Activated CD8-positive, alpha-beta T cell treated with anti-CD3 and anti-CD28 coated beads, Interleukin-2, amount 10 ng/mL, durations not matched to agents 7 days and 5 days (primary cell): ENCODE data around the gene CXADR. TPM values are rescaled to one million over a fixed set of nuclear protein-coding genes. Genes with fewer than 3 reads are reported as not detected.
"Not testable (repeated sequence)": the region's sequence is repeated elsewhere in the genome, so short reads cannot be mapped to it uniquely, and the experiment has no call there.

Experiments
- ATAC-seq: fragments of 150-1000 bp; cut with Tn5 transposase; one replicate; pipeline ENCODE4 v1.10.0; 2021; ENCODE audit warnings: moderate library complexity
- CTCF ChIA-PET: fragments of 350-600 bp; sonication (Branson Sonifier 250); formaldehyde crosslinking; loops from one replicate; lab custom pipeline; 2021; ENCODE audit warnings: antibody characterized with exemption; lab: Charles Lee
- POLR2A ChIA-PET: fragments of 350-600 bp; sonication (Branson Sonifier 250); formaldehyde crosslinking; loops from one replicate; lab custom pipeline; 2021; ENCODE audit warnings: antibody characterized with exemption; lab: Charles Lee
- DNase-seq: peaks from one replicate; pipeline ENCODE4 v3.0.0-alpha.2; 2020
- H3K27ac Mint-ChIP-seq: one replicate; pipeline ENCODE4 v1.8.0; 2021; ENCODE audit warnings: mild to moderate bottlenecking, mixed read lengths
- H3K27me3 Mint-ChIP-seq: one replicate; pipeline ENCODE4 v1.8.0; 2021; ENCODE audit warnings: low read depth, mixed read lengths
- H3K36me3 Mint-ChIP-seq: one replicate; pipeline ENCODE4 v1.8.0; 2021; ENCODE audit warnings: low read depth, mixed read lengths
- H3K4me1 Mint-ChIP-seq: one replicate; pipeline ENCODE4 v1.8.0; 2021; ENCODE audit warnings: low read depth, mixed read lengths
- H3K4me3 Mint-ChIP-seq: one replicate; pipeline ENCODE4 v1.8.0; 2021; ENCODE audit warnings: mild to moderate bottlenecking, mixed read lengths
- H3K9me3 Mint-ChIP-seq: one replicate; pipeline ENCODE4 v1.8.0; 2022; ENCODE audit warnings: mixed read lengths; ENCODE audit not compliant: insufficient read depth
- total RNA-seq, 2 experiments: library from RNA; stranded (reverse); gene quantifications; one replicate each; pipeline ENCODE4 v1.2.3, GENCODE V29; 2021

The CXADR gene
- total RNA-seq, 2 experiments from 2014 or later = 0.26 to 0.34 TPM

DNA sequence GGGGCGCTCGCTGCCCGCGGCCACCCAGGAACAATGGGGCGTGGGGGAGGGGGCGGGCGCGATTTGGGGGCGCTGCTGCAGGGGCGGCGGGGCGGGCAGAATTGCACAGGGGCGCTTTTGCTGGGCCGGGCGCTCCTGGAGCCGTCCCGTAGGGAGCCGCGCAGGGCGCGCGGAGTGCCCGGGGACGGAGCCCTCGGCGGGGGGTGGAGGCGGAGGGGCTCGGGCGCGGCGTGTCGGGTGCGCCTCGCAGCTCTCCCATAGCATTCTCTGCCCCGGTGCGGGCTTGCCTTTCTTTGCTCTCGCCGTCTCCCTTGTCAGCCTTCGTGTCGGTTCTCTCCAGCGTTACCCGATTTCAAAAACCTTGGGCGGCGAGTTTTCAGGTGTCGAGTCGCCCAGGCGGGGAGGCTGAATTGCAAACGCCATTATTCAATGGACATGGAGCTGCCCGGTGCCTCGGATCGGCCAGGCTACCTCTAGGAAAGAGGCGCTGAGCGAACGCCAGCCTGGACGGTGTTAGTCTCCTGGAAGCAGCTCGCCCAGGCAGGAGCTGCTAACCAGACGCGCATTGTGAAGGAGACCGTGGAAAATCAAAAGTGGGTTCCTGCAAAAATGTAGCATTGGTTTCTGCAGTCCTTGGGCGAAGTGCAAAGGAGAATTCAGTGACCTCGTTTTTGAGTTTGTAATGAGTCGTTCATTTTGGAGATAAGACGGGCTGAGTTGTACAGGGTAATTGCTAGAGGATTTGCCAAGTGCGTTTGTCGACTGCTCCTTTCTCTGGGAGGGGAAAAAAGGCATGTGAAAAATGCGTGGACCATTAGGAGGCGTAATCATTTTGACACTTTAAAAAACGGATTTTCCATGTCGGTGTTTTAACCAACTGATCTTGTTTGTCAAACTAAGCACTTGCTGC, 626 bp downstream of the CXADR start:
- CTCF ChIA-PET = interaction anchor here (0.6 to 1.5 kb wide), 3 partner anchors 10 to 233 kb away, joined by 3 to 7 read pairs (median 3); no protein-coding TSS in a partner anchor
- POLR2A ChIA-PET = no interaction called here
- H3K27me3 Mint-ChIP-seq = peaks cover 43% of the 10 kb centered on the region
- no peak overlapping the region for H3K27ac Mint-ChIP-seq
- peaks cover 21% of the 10 kb centered on the region for H3K4me1 Mint-ChIP-seq
- H3K4me3 Mint-ChIP-seq = peak overlapping the region; percentile 81
- no peaks in the 10 kb centered on the region for H3K9me3 Mint-ChIP-seq
- DNase-seq = peak; percentile 27
- no peaks in the 10 kb centered on the region for H3K36me3 Mint-ChIP-seq
- ATAC-seq = peak; percentile 46

DNA sequence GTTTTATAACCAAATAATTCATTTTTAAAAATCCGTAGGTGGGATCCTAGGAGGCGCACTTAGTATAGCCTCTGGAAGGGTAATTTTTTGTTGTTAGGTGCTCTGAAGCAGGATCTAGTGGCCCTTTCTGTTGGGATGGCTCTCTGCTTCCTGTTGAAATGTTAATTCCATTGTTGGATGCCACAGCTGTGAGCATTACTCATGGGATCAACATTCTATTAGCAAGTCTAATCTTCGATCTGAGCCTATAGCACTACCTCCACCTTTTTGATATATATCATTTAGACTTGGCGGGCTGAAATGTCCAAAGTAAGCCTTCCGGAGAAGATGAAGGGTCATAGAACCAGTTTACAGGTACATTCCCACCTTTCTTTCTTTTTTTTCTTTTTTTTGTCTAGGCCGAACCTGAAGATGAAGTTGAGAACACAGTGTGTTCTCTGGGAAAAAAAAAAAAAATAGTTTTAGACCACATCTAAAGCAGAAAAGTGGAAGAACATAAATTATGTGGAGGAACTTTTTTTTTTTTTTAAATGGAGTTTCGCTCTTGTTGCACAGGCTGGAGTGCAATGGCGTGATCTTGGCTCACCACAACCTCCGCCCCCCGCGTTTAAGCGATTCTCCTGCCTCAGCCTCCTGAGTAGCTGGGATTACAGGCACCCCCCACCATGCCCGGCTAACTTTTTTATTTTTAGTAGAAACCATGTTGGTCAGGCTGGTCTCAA, 1.4 kb downstream of the CXADR start:
- Mint-ChIP-seq H3K27me3 (peaks cover 49% of the 10 kb centered on the region), H3K9me3 (no peaks in the 10 kb centered on the region), H3K27ac (no peak overlapping the region), H3K4me1 (peaks cover 21% of the 10 kb centered on the region), H3K36me3 (no peaks in the 10 kb centered on the region), H3K4me3 (peak overlapping the region; percentile 81)
- no peak for DNase-seq
- ChIA-PET POLR2A (no interaction called here), CTCF (interaction anchor here (0.9 kb wide), 1 partner anchor 126 kb away, joined by 3 read pairs; no protein-coding TSS in a partner anchor)
- ATAC-seq = no peak

- ATAC-seq, H3K4me3 Mint-ChIP-seq, H3K27ac Mint-ChIP-seq, POLR2A ChIA-PET, H3K9me3 Mint-ChIP-seq, H3K36me3 Mint-ChIP-seq, DNase-seq, CTCF ChIA-PET: not testable (repeated sequence)
- H3K4me1 Mint-ChIP-seq = peaks cover 18% of the 10 kb centered on the region
- peaks cover 40% of the 10 kb centered on the region for H3K27me3 Mint-ChIP-seq
These were observed 4.2 kb downstream of the CXADR start for GRCh38 chr21:17517008-17517407.

DNA sequence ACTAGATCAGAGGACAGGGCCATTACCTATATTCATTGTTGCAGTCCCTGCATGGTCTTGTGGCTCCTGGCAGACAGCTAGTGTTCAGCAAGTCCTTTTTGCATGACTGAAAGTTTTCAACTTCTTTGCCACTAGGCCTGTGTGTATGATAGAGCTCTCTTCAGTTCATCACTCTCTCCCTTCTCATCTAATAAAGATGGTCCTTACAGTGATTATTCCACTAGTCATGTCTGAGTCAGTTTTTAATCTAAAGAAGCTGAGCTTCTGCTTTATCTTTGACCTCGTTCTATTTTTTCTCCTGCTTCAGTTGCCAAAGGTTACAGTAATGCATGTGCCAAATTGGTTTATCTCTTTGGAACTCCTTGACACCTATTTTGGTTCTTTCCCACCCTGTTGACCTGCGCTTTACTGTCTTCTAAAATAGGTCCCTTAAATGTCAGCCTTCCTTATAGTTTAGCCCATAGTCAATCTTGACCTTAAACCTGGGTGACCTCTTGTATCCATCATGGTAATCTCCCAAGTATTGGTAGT, 6.4 kb downstream of the CXADR start:
- no peak for DNase-seq
- POLR2A ChIA-PET = no interaction called here
- no peak for ATAC-seq
- Mint-ChIP-seq H3K4me1 (peaks cover 5% of the 10 kb centered on the region), H3K36me3 (no peaks in the 10 kb centered on the region), H3K9me3 (no peaks in the 10 kb centered on the region), H3K27me3 (peaks cover 28% of the 10 kb centered on the region), H3K27ac (no peak overlapping the region), H3K4me3 (no peak overlapping the region)
- CTCF ChIA-PET = no interaction called here

- DNase-seq (no peak), ATAC-seq (no peak)
- Mint-ChIP-seq H3K27ac (no peak overlapping the region), H3K4me1 (no peaks in the 10 kb centered on the region), H3K4me3 (no peak overlapping the region), H3K36me3 (no peaks in the 10 kb centered on the region), H3K9me3 (no peaks in the 10 kb centered on the region), H3K27me3 (peaks cover 23% of the 10 kb centered on the region)
- ChIA-PET CTCF (no interaction called here), POLR2A (no interaction called here)
These were observed 7.2 kb downstream of the CXADR start for GRCh38 chr21:17519965-17520609.

DNA sequence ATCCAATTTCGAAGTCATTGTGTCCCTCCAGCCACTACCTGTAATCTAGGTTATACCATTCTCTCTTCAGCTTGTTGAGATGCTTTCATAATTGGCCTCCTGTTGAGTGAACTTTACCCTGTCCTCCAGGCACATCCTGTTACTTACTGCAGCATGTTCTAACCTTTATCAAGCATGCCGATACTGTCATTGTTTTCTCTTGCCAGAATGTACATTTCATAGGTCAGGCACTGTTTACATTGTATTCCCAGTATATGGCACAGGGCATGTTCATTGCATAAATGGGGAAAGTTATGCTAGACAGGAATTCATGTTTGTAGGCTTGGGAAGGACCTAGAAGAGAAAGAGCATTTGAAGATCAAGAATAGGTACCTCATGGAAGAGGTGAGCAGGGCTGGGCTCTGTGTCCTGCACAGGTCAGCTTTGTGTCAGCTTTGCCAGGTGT, 10.2 kb downstream of the CXADR start:
- ChIA-PET POLR2A (no interaction called here), CTCF (no interaction called here)
- no peaks in the 10 kb centered on the region for H3K4me1 Mint-ChIP-seq
- H3K36me3 Mint-ChIP-seq = no peaks in the 10 kb centered on the region
- H3K27me3 Mint-ChIP-seq = peaks cover 11% of the 10 kb centered on the region
- H3K4me3 Mint-ChIP-seq = no peak overlapping the region
- H3K9me3 Mint-ChIP-seq = no peaks in the 10 kb centered on the region
- no peak for DNase-seq
- no peak for ATAC-seq
- H3K27ac Mint-ChIP-seq = no peak overlapping the region

- H3K9me3 Mint-ChIP-seq, CTCF ChIA-PET, POLR2A ChIA-PET, H3K4me3 Mint-ChIP-seq, DNase-seq, H3K27ac Mint-ChIP-seq, H3K27me3 Mint-ChIP-seq, H3K4me1 Mint-ChIP-seq, H3K36me3 Mint-ChIP-seq, ATAC-seq: not testable (repeated sequence)
These were observed 11.2 kb downstream of the CXADR start for GRCh38 chr21:17523979-17524494.

GRCh38 chr21:17524635-17525034, 11.8 kb downstream of the CXADR start:
- Mint-ChIP-seq H3K36me3 (no peaks in the 10 kb centered on the region), H3K4me1 (no peaks in the 10 kb centered on the region), H3K27ac (no peak overlapping the region), H3K4me3 (no peak overlapping the region), H3K27me3 (peaks cover 2% of the 10 kb centered on the region), H3K9me3 (no peaks in the 10 kb centered on the region)
- ATAC-seq (no peak), DNase-seq (no peak)
- POLR2A ChIA-PET = no interaction called here
- CTCF ChIA-PET = no interaction called here

GRCh38 chr21:17526776-17527175, 13.9 kb downstream of the CXADR start:
- CTCF ChIA-PET = interaction anchor here (1.0 kb wide), 1 partner anchor 59 kb away, joined by 5 read pairs; no protein-coding TSS in a partner anchor
- Mint-ChIP-seq H3K36me3 (no peaks in the 10 kb centered on the region), H3K27me3 (peaks cover 2% of the 10 kb centered on the region), H3K4me3 (no peak overlapping the region), H3K27ac (no peak overlapping the region), H3K9me3 (no peaks in the 10 kb centered on the region), H3K4me1 (no peaks in the 10 kb centered on the region)
- ATAC-seq = no peak
- POLR2A ChIA-PET = no interaction called here
- no peak for DNase-seq

DNA sequence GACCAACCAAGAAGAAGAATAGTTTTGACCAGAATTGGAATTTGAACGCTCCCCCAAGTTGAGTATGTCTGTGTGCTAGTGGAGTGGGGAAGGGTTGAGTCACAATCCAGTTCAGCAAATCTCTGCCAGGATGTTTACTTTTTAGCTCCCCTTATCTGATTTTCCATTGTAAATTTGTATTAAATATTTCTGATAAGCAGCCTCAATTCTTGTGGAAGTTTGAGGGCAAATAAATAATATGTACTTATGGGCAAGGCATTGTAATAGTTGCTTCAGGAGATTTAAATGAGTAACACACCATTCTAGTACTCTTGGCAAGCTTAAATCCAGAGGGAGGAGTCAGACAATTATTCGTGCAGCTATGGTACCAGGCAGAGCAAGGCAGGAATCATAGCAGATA, 14.4 kb downstream of the CXADR start:
- Mint-ChIP-seq H3K4me1 (no peaks in the 10 kb centered on the region), H3K27ac (no peak overlapping the region), H3K36me3 (no peaks in the 10 kb centered on the region), H3K9me3 (no peaks in the 10 kb centered on the region), H3K4me3 (no peak overlapping the region), H3K27me3 (peaks cover 2% of the 10 kb centered on the region)
- ATAC-seq (no peak), DNase-seq (no peak)
- POLR2A ChIA-PET = no interaction called here
- CTCF ChIA-PET = interaction anchor here (1.0 kb wide), 1 partner anchor 59 kb away, joined by 5 read pairs; no protein-coding TSS in a partner anchor

DNA sequence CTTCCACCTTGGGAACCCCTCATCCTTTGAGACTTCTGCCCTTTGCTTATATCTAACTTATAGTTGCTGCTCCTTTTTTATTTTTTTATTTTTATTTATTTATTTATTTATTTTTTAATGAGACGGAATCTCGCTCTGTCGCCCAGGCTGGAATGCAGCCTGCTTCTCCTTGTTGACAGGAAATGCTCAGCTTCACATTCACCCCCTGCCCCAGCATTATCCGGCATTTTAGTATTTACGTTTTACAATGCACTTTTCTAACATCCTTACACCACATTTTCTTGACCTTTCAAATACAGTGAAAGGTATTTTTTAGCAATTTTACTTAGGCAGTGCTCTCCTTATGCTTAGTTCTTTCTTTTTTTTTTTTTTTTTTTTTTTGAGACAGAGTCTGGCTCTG, 14.9 kb downstream of the CXADR start:
- CTCF ChIA-PET = interaction anchor here (1.0 kb wide), 1 partner anchor 58 kb away, joined by 5 read pairs; no protein-coding TSS in a partner anchor

More for the DNA sequence above, 14.9 kb downstream of the CXADR start:
- ATAC-seq (no peak), DNase-seq (no peak)
- Mint-ChIP-seq H3K4me3 (no peak overlapping the region), H3K27me3 (peaks cover under 1% of the 10 kb centered on the region), H3K4me1 (no peaks in the 10 kb centered on the region), H3K27ac (no peak overlapping the region), H3K9me3 (no peaks in the 10 kb centered on the region), H3K36me3 (no peaks in the 10 kb centered on the region)
- POLR2A ChIA-PET = no interaction called here
